Muscle of arm (tissue), 14 donors: ENCODE data around the gene CT47B1. TPM values are rescaled to one million over a fixed set of nuclear protein-coding genes. Genes with fewer than 3 reads are reported as not detected.
"Not testable (repeated sequence)": the region's sequence is repeated elsewhere in the genome, so short reads cannot be mapped to it uniquely, and the experiment has no call there.

Experiments used
- DNase-seq: peaks from one replicate; pipeline ENCODE4 v3.0.0-alpha.2; 2013
- long read RNA-seq, 11 donors: transcript quantifications; one replicate each; lab custom pipeline, GENCODE V29; 2026
- polyA plus RNA-seq, 12 donors: library from polyadenylated mRNA; unstranded; fragments of 120-200 nt; gene quantifications; one replicate each; pipeline ENCODE4 v1.2.1, GENCODE V29; 2013; ENCODE audit not compliant: insufficient read length in 12 of 12

The CT47B1 gene
- polyA plus RNA-seq = not detected
- long read RNA-seq, donor 1 = 0 reads
- long read RNA-seq, donor 2 = 0 reads
- long read RNA-seq, donor 3 = 0 reads
- long read RNA-seq, donor 4 = 0 reads
- long read RNA-seq, donor 5 = 0 reads
- long read RNA-seq, donor 6 = 0 reads
- long read RNA-seq, donor 7 = 0 reads
- long read RNA-seq, donor 8 = 0 reads
- long read RNA-seq, donor 9 = 0 reads
- long read RNA-seq, donor 10 = 0 reads
- long read RNA-seq, donor 11 = 0 reads

- DNase-seq = not testable (repeated sequence)
Observed at GRCh38 chrX:120875766-120876165, at the start of gene CT47B1. CT47B1 (minus strand) TSS chrX:120875866; CDS start chrX:120875670, 196 bp downstream.

DNA sequence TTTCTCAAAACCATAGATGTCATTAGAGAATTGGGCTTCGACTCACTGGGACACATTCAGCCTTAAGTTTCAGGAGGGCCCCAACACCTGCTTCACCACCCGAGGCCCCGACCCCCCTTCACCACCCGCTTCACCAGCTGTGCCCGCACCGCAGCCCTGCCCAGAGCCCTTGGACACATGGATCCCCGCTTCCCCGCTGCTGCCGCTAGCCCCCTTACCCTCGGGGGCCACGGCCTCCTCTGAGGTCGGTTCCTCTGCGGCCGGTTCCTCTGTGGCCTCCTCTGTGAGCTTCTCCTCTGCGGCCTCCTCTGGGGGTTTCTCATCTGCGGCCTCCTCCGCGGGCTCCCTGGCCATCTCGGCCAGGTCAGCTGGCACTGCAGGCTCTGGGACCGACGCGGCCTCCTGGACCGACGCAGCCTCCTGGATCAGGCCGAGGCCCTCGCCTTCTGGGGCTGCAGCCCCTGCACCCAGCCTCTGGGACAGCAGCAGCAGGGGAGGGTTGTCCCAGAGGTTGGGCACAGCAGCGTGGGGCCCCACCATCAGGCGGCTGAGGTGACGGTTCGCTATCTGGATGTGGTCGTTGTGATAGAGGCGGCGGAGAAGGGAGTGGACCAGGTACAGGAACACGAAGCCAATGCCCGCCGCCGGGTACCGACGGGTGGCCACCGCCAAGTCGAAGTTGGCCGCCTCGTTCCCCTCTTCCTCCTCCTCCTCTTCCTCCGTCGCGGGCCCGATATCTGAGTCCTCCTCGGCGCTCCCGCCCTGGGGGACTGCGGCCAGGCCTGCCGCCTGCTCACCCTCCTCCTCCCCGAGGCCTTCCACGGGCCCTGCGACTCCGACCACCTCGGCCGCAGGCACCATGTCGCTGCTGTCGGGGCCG lies 748 bp downstream of the CT47B1 start:
- DNase-seq = no peak

- no peak for DNase-seq
Observed at GRCh38 chrX:120857240-120857639, 18.4 kb downstream of the CT47B1 start.

DNA sequence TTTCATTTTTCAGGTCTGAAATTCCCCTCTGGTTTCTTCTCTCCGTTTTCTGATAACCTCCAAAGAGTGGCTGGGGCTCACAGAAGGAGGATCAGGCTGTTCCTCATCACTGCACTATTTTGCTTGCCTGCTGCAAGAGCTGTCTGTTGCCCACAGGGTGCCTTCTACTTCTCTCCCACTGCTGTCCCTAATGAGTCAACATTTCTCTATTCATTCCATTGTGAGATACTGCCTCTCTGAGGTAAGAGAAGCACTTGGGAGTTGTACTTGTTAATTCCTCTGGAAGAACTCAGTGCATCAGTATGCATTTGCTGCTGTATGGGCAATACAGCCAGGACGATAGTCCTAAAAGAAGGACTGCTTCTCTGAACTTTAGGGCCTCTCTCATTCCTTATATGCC lies 34.8 kb downstream of the CT47B1 start:
- no peak for DNase-seq

DNA sequence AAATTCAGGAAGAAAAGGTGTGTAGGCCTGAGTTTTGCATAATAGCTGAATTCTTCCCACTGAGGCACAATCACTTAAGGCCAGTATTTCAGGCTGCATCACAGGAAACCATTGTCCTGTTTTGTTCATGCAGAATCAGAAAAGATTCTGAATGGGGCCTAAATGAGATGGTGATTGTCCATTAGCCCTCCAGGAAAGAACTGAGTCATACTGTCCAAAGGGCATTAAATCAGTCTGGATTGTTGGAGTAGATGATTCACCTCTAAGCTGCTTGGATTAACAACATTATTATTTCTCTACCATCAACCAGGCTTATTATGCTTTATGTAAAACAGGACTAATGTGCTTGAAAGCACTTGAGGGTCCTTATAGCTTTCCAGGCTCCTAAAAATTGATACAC lies 36.2 kb downstream of the CT47B1 start:
- DNase-seq = no peak

DNA sequence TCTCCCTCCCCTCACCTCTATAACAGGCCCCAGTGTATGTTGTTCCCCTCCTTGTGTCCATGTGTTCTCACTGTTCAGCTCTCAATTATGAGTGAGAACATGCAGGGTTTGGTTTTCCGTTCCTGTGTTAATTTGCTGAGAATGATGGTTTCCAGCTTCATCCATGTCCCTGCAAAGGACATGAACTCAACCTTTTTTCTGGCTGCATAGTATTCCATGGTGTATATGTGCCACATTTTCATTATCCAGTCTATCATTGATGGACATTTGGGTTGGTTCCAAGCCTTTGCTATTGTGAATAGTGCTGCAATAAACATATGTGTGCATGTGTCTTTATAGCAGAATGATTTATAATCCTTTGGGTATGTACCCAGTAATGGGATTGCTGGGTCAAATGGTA lies 48.5 kb downstream of the CT47B1 start:
- not testable (repeated sequence) for DNase-seq

- DNase-seq = no peak
Observed at GRCh38 chrX:120825146-120825545, 50.5 kb downstream of the CT47B1 start.

GRCh38 chrX:120824021-120824420 lies 51.6 kb downstream of the CT47B1 start:
- no peak for DNase-seq

- no peak for DNase-seq
Observed at GRCh38 chrX:120823556-120823955, 52.1 kb downstream of the CT47B1 start.

Other genes with a start within 250 kb of the CT47B1 start
- gene C1GALT1C1, start 245.8 kb downstream of the CT47B1 start, polyA plus RNA-seq = 10 to 100 TPM in 11 of 12 donors, not detected in 1; 12.1 to 27.7 (median 17.4) TPM
- not detected for gene CT47A11, start 61.3 kb upstream of the CT47B1 start, polyA plus RNA-seq
- not detected for gene CT47A10, start 66.2 kb upstream of the CT47B1 start, polyA plus RNA-seq
- gene CT47A9, start 71.0 kb upstream of the CT47B1 start, polyA plus RNA-seq = not detected
- gene CT47A8, start 75.9 kb upstream of the CT47B1 start, polyA plus RNA-seq = not detected
- gene CT47A7, start 80.7 kb upstream of the CT47B1 start, polyA plus RNA-seq = not detected
- gene CT47A6, start 85.6 kb upstream of the CT47B1 start, polyA plus RNA-seq = not detected
- gene CT47A5, start 90.5 kb upstream of the CT47B1 start, polyA plus RNA-seq = not detected
- not detected for gene CT47A4, start 95.3 kb upstream of the CT47B1 start, polyA plus RNA-seq
- not detected for gene CT47A3, start 100.2 kb upstream of the CT47B1 start, polyA plus RNA-seq
- not detected for gene CT47A2, start 105.1 kb upstream of the CT47B1 start, polyA plus RNA-seq
- gene CT47A1, start 109.9 kb upstream of the CT47B1 start, polyA plus RNA-seq = not detected
- 1 to 10 TPM in 10 of 12 donors, not detected in 2; 1.8 to 3.0 (median 2.6) TPM for gene GLUD2, start 171.7 kb upstream of the CT47B1 start, polyA plus RNA-seq